Stimulated activated CD4-positive, alpha-beta T cell treated with anti-CD3 and anti-CD28 coated beads, Interleukin-1b, Interleukin-23, amount 100 ng/mL, for 4 hours (primary cell): ENCODE results near the gene ATP8B1.
"Not testable (repeated sequence)": the region's sequence is repeated elsewhere in the genome, so short reads cannot be mapped to it uniquely, and the experiment has no call there.

Source experiments
- DNase-seq, 2 donors: peaks; one replicate each; pipeline ENCODE4 v3.0.0-alpha.2; 2020; ENCODE audit warnings: low read depth in 2 of 2

Gene ATP8B1

DNA sequence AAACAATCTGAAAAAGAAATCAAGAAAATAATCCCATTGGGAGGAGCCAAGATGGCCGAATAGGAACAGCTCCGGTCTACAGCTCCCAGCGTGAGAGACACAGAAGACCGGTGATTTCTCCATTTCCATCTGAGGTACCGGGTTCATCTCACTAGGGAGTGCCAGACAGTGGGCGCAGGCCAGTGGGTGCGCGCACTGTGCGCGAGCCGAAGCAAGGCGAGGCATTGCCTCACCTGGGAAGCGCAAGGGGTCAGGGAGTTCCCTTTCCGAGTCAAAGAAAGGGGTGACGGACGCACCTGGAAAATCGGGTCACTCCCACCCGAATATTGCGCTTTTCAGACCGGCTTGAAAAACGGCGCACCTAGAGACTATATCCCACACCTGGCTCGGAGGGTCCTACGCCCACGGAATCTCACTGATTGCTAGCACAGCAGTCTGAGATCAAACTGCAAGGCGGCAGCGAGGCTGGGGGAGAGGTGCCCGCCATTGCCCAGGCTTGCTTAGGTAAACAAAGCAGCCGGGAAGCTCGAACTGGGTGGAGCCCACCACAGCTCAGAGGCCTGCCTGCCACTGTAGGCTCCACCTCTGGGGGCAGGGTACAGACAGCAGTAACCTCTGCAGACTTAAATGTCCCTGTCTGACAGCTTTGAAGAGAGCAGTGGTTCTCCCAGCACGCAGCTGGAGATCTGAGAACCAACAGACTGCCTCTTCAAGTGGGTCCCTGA is 83.7 kb downstream of the ATP8B1 start:
- DNase-seq: not testable (repeated sequence)

DNA sequence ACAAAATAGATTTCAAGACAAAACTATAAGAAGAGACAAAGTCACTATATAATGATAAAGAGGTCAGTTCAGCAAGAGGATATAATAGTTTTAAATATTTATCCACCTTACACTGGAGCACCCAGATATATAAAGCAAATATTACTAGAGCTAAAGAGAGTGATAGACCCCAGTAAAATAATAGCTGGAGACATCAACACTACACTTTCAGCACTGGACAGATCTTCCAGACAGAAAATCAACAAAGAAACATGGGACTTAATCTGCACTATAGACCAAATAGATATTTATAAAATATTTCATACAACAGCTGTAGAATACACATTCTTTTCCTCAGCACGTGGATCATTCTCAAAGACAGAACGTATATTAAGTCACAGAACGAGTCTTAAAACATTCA is 86.6 kb downstream of the ATP8B1 start:
- no peak for DNase-seq

DNA sequence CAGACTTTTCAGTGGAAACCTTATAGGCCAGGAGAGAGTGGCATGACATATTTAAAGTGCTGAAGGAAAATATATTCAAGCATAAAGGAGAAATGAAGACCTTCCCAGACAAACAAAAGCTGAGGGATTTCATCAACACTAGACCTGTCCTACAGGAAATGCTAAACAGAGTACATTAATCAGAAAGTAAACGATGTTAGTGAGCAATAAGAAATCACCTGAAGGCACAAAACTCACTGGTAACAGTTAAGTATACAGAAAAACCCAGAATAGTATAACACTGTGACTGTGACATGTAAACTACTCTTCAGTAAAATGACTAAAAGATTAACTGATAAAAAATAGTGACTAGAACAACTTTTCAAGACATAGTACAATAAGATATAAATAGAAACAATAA is 87.4 kb downstream of the ATP8B1 start:
- no peak for DNase-seq

DNA sequence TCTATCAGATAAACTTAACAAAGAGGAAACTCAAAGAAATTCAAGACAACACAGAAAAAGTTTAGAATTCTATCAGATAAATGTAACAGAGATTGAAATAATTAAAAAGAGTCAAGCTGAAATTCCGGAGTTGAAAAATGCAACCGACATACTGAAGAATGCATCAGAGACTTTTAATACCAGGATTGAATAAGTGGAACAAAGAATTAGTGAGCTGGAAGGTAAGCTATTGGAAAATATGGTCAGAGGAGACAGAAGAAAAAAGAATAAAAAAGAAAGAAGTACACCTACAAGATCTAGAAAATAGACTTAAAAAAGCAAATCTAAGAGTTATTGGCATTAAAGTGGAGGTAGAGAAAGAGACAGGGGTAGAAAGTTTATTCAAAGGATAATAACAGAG is 88.0 kb downstream of the ATP8B1 start:
- no peak for DNase-seq

DNA sequence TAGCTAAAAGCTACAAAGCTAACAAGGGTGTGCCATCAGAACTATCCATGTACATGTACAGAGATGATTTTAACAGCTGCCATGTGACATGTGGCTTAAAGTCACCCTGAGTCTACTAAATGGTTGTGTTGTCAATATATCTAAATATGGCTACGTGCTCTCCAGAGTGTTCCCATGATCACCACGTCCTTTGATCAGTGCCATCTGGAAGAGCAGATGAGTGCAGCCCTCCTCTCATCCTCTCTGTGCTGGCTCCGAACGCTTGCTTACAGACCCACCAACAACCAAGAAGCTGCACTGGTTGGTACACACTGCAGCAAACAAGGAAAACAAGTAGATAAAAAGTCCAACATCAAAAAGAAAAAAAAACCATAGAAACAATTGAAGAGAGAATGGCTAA is 92.9 kb downstream of the ATP8B1 start:
- DNase-seq: no peak

DNA sequence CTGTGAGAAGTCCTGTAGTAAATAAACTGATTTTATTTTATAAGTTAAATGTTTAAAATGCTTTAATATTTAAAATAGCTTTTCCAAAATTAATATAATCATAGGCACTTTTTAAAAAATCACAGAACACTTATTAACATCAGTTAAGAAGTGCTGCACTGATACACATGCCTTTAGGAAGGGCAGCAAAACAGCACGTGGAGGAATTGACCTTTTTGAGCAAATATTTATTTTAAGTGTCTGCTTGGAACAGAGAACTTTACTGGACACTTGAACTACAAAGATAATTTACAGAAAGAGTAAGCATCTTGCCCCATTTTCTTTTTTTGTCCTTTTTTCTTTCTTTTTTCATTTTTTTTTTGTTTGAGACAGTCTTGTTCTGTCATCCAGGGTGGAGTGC is 93.8 kb downstream of the ATP8B1 start:
- DNase-seq: no peak

DNA sequence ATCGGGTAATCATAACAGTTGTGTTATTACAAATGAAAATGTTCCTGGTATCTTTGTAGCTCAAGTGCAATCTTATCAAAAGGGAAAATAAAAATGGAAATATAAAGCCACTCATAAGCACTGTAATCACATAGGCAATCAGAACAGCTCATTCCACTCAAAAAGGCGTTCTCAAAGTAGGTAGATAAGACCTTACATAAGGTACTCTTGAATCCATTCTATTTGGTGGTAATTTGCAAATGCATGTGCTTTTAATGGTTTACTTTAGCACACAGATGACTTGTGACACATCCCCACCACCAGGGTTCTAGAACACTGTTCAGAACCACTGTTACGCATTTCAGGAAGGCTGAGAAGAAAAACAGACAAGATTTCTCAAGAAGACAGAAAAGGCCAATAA is 94.8 kb downstream of the ATP8B1 start:
- no peak for DNase-seq

DNA sequence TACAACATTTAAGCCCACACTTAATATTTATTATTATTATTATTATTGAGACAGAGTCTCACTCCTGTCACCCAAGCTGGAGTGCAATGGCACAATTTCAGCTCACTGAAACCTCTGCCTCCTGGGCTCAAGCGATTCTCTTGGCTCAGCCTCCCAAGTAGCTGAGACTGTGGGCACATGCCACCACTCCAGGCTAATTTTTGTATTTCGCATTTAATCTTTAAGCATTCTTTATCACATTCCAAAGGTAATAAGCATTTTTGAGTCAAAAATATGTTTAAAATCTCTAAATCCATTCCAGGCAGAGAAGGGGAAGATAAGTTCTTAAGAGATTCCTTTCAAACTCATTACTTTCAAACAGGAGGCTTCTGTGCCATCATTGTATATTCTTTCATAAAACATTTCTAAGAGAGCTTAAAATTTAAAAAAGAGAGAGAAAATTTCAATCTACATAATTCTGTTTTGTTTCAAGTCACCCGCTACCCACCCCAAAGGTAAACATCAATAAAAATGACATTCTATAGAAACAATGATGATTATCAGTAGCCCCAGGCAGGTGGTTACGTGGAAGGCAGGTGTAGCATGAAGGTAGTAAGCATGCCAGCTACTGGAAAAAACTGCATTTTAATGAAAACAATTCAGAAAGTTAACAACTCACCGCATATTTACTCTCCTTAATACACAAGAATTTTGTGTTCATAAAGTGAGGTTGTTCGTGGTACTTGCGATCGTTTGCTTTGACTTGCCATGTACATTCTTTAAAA is 97.1 kb downstream of the ATP8B1 start:
- no peak for DNase-seq

DNA sequence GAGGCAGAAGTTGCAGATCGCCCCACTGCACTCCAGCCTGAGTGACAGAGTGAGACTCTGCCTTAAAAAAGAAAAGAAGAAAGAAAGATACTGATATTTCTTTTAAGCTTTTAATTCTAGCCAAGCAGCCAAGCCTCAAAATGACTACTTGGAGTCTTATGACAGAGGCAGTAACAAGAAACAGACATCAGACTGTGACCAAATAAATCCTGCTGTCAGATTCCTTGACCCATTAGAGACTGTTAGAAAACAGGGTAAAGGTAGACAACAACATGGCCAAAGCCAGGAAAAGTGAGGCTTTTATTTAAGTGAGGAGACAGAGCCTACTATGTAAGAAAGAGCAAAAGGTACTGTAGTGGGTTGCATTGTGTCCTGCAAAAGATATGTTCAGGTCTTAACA is 98.1 kb downstream of the ATP8B1 start:
- no peak for DNase-seq

DNA sequence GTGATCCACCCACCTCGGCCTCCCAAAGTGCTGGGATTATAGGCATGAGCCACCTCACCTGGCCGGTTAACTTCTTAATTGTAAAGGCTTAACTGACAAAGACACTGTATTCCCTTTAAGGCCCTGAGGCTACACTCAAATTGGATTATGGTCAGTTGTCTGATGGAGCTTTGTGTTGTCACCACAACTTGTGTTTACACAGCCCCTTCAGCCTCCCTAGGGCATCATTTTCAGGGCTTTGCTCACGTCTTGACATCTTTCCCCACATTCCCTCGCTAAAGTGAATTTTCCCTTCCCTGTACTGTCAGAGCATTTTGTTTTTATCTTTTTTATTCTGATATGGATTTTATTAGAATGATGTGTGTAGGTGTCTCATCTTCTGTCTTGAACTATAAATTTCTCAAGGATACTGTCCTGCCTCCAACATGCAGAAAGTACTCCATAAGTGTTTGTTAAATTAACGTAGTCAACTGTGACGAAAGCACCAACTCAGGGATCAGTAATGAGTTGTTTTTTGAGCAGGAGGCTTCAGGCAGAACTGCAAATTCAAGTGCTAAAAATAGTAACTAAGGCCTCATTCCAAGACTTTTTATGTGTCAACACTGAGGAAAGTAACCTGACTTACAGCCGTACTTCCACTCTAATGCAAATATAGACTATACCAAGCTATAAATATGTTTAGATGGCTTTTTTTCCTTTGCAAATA is 104.4 kb downstream of the ATP8B1 start:
- DNase-seq: no peak

DNA sequence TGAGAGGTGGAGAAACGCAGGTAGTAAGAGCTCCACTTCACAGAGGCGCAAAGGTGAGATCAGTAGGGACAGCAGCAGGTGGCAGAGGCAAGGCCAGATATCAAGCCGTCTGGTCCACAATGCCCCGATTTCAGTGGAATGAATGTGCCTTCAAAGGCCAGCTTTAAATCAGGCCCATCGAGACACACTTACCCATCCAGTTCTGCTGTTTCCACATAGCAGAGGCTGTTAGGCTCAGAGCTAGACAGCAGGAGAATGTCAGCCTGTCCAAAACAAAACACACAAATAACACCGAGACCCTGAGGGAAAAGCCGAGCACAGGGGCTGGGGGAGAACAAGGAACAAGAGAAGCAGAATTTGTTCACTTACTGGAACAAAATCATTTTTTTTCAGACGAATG is 105.7 kb downstream of the ATP8B1 start:
- no peak for DNase-seq

DNA sequence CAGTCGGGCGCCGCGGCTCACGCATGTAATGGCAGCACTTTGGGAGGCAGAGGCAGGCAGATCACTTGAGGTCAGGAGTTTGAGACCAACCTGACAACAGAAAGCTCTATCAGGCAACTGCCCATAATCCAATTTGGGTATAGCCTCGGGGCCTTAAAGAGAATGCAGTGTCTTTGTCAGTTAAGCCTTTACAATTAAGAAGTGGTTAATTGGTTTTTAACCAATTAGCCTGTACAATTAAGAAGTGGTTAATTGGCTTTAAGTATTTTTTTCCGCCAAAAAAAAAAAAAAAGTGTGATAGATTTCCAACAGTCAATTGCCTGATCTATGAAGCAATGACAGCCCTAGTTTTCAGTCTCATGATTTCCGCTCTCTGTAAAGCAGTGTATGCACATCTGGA is 106.8 kb downstream of the ATP8B1 start:
- no peak for DNase-seq

DNA sequence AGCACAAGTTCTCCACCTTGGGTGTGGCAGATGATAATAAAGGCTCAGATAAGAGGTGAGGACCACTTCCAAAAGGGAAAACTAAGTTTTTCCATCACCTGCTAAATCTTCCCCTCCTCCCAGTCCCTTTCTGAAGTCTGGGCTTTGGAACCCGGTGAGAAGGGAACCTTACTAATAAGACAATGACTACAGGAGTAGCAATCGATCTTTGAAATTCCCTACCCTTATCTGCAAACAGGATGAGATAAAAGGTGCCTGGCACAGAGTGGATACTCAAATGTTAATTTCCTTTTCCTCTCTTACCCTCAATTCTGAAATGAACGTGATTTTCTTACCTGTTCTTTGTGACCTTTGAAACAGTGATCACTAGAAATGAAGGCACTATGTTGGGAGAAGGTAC is 111.8 kb downstream of the ATP8B1 start:
- DNase-seq: no peak

DNA sequence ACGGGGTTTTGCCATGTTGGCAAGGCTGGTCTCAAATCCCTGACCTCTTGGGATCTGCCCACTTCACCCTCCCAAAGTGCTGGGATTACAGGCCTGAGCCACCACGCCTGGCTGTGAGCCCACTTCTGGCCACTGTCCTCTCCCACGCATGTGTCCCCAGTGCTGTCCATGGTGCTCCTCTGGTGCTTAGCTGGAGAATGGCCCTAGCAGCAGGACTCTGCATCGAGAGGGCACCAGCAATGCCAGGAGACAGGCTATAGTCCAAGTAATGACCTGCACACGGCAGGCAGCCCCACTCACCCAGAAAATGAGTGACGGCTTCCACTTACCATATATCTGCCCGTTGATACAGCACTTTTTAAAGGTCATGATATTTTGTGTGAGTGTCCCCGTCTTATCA is 115.1 kb downstream of the ATP8B1 start:
- no peak for DNase-seq

DNA sequence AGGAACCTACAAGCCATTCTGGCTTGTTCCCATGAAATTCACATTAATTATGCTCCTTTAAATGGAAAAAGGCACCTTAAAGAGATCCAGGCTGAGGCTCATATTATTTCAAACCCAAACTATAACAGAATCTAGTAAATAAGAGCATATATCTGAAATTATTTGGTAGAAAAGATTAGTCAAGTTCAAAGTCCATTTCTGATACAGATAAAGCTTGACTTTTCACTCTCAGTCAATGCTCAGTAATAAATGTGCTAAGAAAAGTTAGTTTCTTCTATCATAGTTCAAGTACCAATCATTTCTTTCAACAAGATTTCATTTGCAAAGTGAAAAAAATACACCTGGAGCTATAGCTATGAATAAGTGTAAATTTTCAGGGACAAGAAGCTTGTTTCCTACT is 119.6 kb downstream of the ATP8B1 start:
- DNase-seq: no peak

DNA sequence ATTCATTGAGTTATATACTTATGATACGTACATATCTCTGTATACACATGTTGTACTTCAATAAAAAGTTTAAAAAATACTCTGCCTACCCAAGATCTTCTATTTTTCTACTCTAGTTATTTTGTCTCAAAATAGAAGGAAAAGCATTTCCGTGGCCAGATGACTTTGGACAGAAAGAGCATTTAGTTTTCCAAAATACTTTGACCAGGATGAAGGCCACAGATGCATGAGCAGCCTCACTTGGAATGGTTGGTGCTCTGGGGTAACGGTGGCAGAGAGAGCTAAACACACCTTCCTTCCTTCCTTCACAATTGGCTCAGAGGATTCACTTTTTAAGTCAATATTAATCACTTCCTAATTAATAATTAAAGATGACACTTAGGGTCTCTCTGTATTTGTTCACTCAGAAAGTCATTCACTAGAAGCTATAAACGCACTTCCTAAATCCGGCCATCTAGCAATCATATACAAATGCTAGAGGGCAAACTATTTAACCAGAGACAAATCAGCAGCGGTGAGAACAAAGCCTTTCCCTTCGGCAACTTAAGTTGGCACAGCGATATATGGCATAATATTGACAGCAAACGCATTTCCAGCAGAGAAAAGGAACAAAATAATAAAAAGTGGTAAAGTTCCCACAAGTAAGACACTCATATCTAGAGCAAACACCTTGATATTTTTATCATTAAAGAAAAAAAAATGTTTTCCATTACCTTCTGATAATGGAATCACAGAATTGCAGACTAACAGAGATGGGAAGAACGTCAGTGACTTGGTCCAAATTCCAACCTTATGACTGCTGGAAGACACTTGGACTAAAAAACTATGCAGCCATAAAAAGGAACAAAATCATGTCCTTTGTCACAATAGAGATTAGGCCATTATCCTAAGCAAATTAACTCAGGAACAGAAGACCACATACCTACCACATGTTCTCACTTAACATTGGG is 125.6 kb downstream of the ATP8B1 start:
- no peak for DNase-seq

DNA sequence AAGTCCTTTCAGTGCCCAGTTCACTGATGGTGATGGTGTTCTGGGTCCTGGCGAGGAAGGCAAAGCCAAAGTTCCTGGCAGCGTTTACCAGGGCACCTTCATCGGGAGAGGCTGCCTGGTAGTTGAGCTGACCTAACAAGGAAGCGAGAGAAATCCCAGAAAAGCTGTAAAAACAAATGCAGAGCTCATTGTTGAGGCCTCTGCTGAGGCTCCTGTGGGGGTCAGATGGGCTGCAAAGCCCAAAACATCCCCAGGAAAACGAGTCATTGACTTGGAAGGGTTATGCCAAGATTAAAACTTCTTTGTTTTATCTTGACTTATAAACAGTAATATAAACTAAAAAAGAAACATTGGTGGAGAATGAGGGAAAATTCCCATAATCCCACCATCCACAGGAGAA is 128.2 kb downstream of the ATP8B1 start:
- DNase-seq: no peak

DNA sequence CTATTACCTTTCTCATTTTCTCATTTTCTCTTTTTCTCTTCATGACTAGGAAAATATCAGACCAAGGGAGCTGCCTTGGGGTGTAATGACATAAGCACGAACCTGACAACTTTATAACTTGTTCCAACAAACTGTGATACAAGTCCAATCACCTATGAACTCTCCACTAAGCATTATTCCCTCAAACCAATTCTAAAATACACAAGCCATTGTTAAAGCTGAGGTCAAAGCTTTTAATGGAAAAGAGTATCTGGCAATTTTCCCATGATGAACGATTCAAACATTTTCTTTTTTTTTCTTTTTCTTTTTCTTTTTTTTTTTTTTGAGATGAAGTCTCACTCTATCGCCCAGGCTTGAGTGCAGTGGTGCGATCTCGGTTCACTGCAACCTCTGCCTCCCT is 133.1 kb downstream of the ATP8B1 start:
- no peak for DNase-seq

DNA sequence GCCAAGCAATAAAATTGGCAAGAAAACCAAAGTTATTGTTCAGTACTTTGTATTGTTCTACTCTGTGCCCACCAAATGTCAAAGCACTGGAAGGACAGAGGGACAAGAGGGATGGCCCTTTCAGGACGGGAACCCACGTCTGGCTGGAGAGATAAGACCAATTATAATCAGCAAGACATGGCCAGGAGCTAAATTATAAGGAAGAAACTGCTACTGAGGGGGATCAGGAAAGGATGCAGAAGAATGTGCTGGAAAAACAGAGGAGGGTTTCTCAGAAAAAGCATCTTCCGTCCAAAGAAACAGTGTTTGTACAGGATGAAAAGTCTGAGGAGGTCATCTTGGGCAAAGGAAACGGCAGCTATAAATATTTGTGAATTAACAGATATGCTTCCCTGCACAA is 135.1 kb downstream of the ATP8B1 start:
- DNase-seq: no peak

DNA sequence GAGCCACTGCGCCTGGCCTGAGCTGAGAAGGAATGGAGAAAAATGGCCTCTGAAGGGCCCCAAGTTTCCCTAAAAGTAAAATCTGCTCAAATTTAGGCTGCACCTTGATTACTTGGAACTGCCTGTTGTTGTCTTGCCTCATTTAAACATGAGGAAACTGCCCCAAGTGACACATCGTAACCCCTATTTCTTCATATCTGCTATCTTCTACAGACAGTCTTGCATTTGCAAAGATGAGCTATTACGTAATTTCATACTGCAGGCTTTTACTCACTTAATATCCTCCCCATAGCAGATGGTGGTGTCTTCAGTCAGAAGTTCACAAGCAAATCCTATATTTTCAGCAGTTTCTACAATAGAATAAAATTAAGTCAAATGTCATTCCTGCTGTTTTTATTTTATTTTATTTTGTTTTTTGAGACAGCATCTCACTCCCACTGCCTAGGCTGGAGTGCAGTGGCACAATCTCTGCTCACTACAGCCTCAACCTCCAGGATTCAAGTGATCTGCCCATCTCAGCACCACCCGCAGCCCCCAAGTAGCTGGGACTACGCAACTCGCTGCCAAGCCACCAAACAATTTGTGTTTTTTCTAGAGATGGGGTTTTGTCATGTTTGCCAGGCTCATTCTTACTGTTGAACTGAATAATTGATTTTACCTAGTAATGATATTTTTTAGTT is 136.2 kb downstream of the ATP8B1 start:
- DNase-seq: no peak

DNA sequence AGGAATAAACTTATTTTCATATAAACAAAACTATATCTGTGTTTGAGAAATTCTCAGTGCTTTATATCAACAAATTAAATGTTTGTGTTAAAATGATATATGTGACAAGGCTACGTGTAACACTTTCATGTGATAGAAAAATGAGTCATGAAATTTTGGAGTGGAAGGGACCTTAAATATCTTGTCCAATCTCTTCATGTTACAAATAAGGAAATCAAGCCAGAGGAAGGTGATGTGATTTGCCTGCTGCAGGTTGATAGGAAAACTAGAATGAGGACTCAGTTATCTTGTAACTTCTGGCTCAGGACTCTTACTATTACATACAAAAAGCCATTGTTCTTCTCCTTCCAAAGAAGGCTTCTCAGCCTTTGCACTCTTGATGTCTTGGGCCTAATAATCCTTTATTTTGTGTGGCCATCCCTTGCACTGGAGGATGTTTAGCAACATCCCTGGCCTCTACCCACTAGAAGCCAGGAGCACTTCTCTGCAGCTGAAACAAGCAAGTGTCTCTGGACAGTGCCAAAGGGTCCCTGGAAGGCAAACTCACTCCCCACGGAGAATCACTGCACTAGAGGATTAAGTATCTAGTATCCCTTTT is 138.4 kb downstream of the ATP8B1 start:
- no peak for DNase-seq
